NCI-H2227 treated with DMSO at 0.1 percent for 48 hours (cell line): ENCODE measurements around the gene SLC6A20.

Experiments used
- DNase-seq: peaks from one replicate; lab custom pipeline; 2025; lab: John Stamatoyannopoulos, UW

Gene SLC6A20

DNA sequence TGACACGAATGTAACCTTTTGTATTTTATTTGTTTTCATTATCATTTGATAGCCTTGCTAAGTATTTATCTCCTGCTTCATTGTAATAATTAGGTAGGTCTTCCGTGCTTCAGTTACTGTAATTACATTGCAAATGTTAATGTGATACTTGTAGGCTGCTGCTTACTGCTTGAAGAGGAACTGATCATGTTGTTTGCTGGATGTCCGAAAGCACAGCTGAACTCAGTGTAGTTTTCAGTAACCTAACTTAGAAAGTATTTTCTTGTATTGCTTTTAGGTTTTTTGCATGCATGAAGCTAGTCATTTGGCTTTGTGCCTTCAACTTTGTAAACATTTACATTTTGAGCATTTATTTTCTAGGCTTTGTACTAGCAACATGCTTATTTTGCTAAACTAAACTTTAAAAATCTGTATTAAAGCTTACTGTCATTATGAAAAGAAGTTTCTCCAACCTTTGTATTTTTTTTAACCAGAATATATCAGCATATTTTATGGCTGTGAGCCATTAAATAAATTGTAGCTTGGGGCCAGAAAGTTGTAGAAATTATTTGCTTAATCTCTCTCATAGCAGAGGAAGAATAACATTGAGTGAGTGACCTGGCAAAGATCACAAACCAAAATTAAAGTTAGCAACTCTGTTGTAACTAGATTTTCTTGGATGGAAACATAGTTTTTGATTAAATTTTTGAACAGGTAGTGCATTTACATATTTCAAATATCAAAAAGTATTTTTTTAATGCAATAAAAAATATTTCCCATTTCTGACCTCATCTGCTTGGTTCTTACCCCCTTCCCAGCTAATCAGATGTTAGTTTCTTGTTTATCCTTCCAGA lies 76.5 kb downstream of the SLC6A20 start:
- no peak for DNase-seq

DNA sequence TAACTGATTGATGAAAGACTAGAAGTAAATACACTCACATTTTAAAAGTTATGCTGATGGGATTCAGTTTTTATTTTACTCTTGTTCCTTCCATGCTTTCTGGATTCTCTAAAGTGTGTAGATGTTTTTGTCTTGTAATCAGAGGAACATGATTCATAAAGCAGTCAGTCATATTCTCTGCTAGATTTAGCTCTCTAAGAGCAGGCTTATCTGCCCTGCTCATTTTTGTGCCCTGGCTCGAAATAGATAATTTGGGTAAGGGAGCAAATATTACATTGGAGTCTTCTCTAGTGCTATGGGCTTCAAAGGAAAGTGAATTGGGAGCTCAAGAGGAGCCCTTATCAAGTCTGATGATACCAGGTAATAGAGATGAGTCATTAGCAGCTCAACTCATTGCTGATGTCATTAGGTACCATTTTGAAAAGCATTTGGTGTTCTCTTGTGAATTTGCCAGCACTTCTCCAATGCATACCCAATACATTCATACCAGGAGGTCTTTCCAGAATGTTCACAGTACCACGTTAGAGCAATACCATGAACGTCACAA lies 79.5 kb downstream of the SLC6A20 start:
- no peak for DNase-seq

DNA sequence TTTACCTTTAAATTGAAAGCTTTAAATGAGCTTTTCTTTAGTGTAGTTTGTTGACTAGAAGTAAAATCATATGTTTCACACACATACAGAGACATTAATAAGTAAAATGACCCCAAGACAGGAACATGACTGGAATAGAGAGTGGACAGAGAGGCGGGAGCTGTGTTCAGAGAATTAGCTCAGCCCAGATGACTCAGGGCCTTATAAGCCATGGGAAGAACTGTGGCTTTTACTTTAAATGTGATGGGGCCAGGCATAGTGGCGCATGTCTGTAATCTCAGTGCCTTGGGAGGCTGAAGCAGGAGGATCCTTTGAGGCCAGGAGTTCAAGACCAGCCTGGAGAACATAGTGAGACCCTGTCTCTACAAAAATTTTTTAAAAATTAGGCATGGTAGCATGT lies 80.4 kb downstream of the SLC6A20 start:
- no peak for DNase-seq

DNA sequence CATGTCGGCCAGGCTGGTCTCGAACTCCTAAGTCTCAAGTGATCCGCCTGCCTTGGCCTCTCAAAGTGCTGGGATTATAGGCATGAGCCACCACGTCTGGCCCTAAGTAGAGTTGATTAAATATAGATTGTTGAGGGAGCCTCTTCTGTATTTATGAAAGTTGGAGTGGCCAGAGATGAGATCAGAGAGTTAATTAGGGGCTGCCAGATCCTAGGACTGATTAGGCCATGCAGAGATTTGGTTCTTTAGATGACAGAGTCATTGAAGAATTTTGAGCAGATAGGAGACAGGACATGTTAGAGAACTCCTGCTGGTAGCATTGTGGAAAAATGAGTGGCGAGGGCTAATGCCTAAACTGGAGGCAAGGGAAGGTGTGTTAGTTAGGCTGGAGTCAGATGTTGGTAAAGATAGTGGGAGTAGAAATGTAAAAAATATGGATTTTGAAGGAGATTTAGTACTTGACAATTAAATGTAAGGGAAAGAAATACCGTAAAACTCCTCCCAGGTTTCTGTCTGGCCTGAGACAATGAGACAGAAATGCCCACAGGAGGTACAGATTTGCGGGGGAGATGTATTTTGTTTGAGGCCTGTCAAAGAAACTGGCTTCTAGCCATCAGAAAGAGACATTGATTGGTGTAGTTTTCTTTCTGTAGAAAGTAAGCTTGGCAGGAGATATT lies 83.8 kb downstream of the SLC6A20 start:
- no peak for DNase-seq

DNA sequence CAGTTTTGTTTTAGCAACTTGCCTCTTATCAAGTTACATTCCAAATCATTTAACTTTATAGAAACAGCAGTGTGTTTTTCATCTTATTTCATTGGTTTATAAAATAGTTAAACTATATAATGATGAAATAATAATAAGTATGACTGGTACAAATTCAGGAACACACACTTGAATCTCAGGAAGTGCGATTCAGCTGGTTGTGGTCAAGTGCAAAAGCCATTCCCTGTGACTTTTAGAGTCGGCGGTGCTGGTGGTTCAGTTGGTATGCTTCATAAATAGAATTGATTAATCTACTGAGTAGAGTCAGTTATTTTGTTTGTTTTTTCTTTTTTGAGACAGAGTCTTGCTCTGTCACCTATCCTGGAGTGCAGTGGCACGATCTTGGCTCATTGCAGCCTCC lies 84.4 kb downstream of the SLC6A20 start:
- DNase-seq, result no peak

DNA sequence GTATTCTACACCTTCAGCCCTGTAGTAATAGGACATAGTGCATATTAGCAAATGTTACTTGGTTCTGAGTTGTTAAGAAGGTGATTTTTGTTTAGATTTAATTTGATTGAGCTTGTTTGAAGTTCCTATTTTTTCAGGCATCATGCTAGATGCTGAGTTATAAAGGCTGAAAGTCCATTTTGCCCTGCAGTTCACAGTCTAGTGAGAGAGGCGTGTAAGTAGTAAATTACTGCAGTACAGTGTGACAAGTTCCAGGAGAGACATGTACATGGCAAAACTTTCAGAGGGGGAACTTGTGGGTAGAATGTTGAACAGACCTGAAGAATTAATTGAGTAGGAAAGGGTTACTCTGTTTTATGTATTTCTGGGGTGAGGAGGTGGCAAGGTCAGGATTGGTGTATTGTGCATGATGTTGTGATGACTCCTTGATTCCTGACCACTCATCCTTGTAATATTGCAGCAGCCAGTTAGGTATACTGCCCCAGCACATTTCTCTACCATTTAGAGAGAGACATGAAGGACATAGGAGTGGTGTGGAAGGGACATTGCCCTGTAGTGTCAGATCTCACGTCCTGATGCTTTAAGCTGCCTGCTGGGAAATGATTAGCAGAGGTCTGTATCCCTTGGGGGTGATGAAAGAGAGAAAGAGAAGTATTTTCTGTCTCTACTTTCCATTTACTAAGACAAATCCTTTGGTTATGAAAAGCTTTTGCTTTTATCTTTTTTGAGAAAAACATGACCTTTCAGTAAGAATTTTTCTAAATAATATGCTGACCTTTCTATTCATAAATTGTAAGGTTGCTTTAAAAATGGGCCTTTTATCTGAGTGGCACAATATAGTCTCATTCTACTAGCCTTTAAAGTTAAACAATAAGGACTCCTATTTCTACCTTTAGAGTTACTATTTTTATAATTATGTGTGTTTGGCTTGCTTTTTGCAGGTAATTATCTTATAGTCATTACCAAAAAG lies 90.2 kb downstream of the SLC6A20 start:
- no peak for DNase-seq
